HEK293T (cell line): ENCODE data around the gene MACROD2.

Source experiments
- ELF4 ChIP-seq: fragments of 450-650 bp; IDR thresholded peaks from 2 replicates; pipeline ENCODE4 v1.6.1; 2017; ENCODE audit warnings: antibody characterized with exemption
- FOXK2 ChIP-seq: fragments of 450-650 bp; IDR thresholded peaks from 2 replicates; pipeline ENCODE4 v1.6.1; 2016; ENCODE audit warnings: mild to moderate bottlenecking
- HDGF ChIP-seq: fragments of 450-650 bp; IDR thresholded peaks from 2 replicates; pipeline ENCODE4 v1.6.1; 2017; ENCODE audit warnings: antibody characterized with exemption, borderline replicate concordance
- SUZ12 ChIP-seq: fragments of 450-650 bp; IDR thresholded peaks from 2 replicates; pipeline ENCODE4 v1.6.1; 2016; ENCODE audit warnings: mild to moderate bottlenecking
- TF ChIP-seq, protein P1 (sequence below): fragments of 450-650 bp; IDR thresholded peaks from 2 replicates; pipeline ENCODE4 v1.6.1; 2016

DNA sequence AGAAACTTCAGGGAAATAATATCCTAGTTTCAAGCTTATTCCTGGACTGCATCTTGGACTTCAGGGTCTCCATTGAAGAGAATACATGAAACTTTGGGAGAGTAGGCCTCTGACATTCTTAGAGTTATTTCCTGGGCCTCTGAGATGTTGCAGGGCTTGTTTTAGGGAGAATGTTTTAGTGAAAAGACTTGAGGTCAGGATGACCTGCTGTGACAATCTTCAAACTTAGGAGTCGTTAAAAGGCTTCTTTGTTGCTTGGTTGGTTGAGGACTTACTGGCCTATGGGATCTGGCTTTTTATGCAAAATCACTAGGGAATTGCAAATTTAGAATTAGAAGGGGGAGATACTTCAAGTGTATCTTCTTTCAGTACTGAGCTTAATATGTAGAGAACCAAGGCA is 955.3 kb downstream of the MACROD2 start:
- TF ChIP-seq, protein P1, sequence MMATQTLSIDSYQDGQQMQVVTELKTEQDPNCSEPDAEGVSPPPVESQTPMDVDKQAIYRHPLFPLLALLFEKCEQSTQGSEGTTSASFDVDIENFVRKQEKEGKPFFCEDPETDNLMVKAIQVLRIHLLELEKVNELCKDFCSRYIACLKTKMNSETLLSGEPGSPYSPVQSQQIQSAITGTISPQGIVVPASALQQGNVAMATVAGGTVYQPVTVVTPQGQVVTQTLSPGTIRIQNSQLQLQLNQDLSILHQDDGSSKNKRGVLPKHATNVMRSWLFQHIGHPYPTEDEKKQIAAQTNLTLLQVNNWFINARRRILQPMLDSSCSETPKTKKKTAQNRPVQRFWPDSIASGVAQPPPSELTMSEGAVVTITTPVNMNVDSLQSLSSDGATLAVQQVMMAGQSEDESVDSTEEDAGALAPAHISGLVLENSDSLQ = no peak
- TF ChIP-seq SUZ12 = no peak
- TF ChIP-seq HDGF = no peak
- TF ChIP-seq FOXK2 = no peak
- TF ChIP-seq ELF4 = no peak
